ENCODE data around the gene KLHL17.
"Not testable (repeated sequence)": the region's sequence is repeated elsewhere in the genome, so short reads cannot be mapped to it uniquely, and the experiment has no call there.

KLHL17 gene

GRCh38 chr1:992362-992761, 32.0 kb downstream of the KLHL17 start:
- no peak overlapping the region for H3K9ac ChIP-seq (ENCODE audit: low read length)
- no peak overlapping the region for H2AFZ ChIP-seq (ENCODE audit: low read length)
- no peak overlapping the region for H3K4me2 ChIP-seq (ENCODE audit: low read depth, low read length)
- no peaks in the 10 kb centered on the region for H3K9me2 ChIP-seq (replicated peaks; ENCODE audit: insufficient read depth, low read length)
- peaks cover 90% of the 10 kb centered on the region for H3K27me3 ChIP-seq (replicated peaks; ENCODE audit: insufficient read depth, low read length)
- H3K4me3 ChIP-seq (ENCODE audit: low read length): no peak overlapping the region
- TF ChIP-seq EZH2 (optimal IDR thresholded peaks at IDR 0.05; ENCODE audit: low read depth, low read length): no peak
- TF ChIP-seq, protein P1, sequence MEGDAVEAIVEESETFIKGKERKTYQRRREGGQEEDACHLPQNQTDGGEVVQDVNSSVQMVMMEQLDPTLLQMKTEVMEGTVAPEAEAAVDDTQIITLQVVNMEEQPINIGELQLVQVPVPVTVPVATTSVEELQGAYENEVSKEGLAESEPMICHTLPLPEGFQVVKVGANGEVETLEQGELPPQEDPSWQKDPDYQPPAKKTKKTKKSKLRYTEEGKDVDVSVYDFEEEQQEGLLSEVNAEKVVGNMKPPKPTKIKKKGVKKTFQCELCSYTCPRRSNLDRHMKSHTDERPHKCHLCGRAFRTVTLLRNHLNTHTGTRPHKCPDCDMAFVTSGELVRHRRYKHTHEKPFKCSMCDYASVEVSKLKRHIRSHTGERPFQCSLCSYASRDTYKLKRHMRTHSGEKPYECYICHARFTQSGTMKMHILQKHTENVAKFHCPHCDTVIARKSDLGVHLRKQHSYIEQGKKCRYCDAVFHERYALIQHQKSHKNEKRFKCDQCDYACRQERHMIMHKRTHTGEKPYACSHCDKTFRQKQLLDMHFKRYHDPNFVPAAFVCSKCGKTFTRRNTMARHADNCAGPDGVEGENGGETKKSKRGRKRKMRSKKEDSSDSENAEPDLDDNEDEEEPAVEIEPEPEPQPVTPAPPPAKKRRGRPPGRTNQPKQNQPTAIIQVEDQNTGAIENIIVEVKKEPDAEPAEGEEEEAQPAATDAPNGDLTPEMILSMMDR (IDR thresholded peaks at IDR 0.05; ENCODE audit: low read length): no peak
- TF ChIP-seq EZH2phosphoT487 (IDR thresholded peaks at IDR 0.05; ENCODE audit: low read length): no peak
- H3K79me2 ChIP-seq (ENCODE audit: low read length): no peaks in the 10 kb centered on the region
- no peak overlapping the region for H3K27ac ChIP-seq (ENCODE audit: low read length)
- no peaks in the 10 kb centered on the region for H3K4me1 ChIP-seq (ENCODE audit: low read length)
- no peaks in the 10 kb centered on the region for H3K36me3 ChIP-seq (replicated peaks; ENCODE audit: insufficient read depth, low read length)
- H4K20me1 ChIP-seq (ENCODE audit: insufficient read depth, low read length): no peaks in the 10 kb centered on the region
- H3F3A ChIP-seq (ENCODE audit: insufficient read depth, low read length): no peaks in the 10 kb centered on the region
- H3K9me3 ChIP-seq (replicated peaks; ENCODE audit: insufficient read depth, low read length): no peaks in the 10 kb centered on the region
- no peak for DNase-seq

DNA sequence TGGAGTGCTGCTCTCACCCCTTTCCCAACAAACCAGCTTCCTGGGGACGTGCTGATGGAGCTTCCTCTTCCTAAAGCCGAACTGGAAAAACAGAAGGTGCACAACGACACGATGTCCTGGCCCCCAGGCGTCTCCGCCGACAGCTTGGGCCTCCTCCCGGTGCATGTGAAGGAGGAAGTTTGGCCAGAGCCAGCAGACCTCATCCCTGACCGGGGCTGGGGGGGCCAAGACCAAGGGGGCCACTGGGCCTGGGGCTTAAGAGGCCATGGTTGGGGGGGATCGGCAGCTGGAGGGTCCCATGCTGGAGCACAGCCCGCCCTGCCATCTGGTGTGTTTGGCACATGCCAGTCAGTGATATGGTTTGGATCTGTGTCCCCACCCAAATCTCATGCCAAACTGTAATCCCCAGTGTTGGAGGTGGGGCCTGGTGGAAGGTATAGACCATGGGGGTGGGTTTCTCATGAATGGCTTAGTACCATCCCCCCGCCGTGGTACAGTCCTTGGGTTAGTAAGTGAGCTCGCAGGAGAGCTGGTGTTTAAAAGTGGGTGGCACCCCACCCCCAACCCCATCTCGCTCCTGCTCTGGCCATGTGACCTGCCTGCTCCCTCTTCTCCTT, 33.1 kb downstream of the KLHL17 start:
- no peaks in the 10 kb centered on the region for H4K20me1 ChIP-seq (ENCODE audit: insufficient read depth, low read length)
- H3K36me3 ChIP-seq (replicated peaks; ENCODE audit: insufficient read depth, low read length): no peaks in the 10 kb centered on the region
- H3K4me3 ChIP-seq (ENCODE audit: low read length): no peak overlapping the region
- no peaks in the 10 kb centered on the region for H3K9me2 ChIP-seq (replicated peaks; ENCODE audit: insufficient read depth, low read length)
- TF ChIP-seq EZH2phosphoT487 (IDR thresholded peaks at IDR 0.05; ENCODE audit: low read length): no peak
- H3K9me3 ChIP-seq (replicated peaks; ENCODE audit: insufficient read depth, low read length): no peaks in the 10 kb centered on the region
- no peaks in the 10 kb centered on the region for H3F3A ChIP-seq (ENCODE audit: insufficient read depth, low read length)
- H3K4me2 ChIP-seq (ENCODE audit: low read depth, low read length): no peak overlapping the region
- peaks cover 90% of the 10 kb centered on the region for H3K27me3 ChIP-seq (replicated peaks; ENCODE audit: insufficient read depth, low read length)
- H2AFZ ChIP-seq (ENCODE audit: low read length): no peak overlapping the region
- H3K79me2 ChIP-seq (ENCODE audit: low read length): no peaks in the 10 kb centered on the region
- no peak overlapping the region for H3K27ac ChIP-seq (ENCODE audit: low read length)
- H3K4me1 ChIP-seq (ENCODE audit: low read length): no peaks in the 10 kb centered on the region
- no peak overlapping the region for H3K9ac ChIP-seq (ENCODE audit: low read length)
- no peak for DNase-seq

DNA sequence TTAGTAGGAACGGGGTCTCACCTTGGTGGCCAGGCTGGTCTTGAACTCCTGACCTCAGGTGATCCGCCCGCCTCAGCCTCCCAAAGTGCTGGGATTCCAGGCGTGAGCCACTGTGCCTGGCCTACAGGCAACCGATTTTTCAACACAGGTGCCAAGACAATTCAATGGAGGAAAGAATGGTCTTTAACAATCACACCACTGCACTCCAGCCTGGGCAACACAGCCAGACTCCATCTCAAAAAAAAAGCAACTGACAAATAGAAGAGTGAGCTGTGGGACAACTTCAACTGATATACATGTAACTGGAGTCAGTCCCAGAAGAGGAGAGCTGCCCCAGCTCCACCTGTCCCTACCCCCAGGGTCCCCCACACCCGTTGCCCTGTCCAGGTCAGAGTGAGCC, 34.2 kb downstream of the KLHL17 start:
- not testable (repeated sequence) for H4K20me1 ChIP-seq (ENCODE audit: insufficient read depth, low read length); H3K27ac ChIP-seq (ENCODE audit: low read length); H3K9ac ChIP-seq (ENCODE audit: low read length); H3K9me2 ChIP-seq (replicated peaks; ENCODE audit: insufficient read depth, low read length); H2AFZ ChIP-seq (ENCODE audit: low read length); H3K9me3 ChIP-seq (replicated peaks; ENCODE audit: insufficient read depth, low read length); H3F3A ChIP-seq (ENCODE audit: insufficient read depth, low read length); H3K79me2 ChIP-seq (ENCODE audit: low read length); H3K36me3 ChIP-seq (replicated peaks; ENCODE audit: insufficient read depth, low read length); H3K4me1 ChIP-seq (ENCODE audit: low read length); H3K4me2 ChIP-seq (ENCODE audit: low read depth, low read length); H3K4me3 ChIP-seq (ENCODE audit: low read length); DNase-seq
- peaks cover 86% of the 10 kb centered on the region for H3K27me3 ChIP-seq (replicated peaks; ENCODE audit: insufficient read depth, low read length)

DNA sequence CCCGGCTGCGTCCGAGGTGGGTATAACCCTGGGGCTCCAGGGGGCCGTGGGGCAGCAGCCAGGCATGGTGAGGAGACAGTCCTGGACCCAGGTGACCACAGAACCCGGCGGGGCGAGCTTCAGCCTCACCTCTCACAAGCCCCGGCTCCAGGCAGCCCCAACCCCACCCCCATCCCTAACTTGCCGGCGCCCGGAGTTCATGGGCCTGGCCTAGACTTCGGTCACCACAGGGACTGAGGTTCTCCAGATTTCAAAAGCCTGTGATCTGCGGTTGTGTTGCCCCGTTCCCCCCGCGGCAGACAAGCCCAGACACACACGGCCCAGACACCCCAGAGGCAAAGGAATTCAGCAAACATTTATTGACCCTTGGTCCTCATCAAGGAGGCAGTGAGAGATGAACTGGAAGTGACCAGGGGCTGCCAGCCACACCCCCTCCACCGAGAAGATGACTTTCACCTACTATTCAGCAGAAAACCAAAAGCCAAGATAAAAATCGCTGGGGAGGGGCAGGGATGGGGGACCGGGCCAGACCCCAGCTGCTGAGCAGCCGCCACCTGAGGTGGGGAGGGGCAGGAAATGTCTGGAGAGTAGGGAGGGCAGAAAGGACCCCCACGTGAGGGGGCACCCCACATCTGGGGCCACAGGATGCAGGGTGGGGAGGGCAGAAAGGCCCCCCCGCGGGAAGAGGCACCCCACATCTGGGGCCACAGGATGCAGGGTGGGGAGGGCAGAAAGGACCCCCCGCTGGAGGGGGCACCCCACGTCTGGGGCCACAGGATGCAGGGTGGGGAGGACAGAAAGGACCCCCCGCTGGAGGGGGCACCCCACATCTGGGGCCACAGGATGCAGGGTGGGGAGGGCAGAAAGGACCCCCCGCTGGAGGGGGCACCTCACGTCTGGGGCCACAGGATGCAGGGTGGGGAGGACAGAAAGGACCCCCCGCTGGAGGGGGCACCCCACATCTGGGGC, 35.6 kb downstream of the KLHL17 start:
- Histone ChIP-seq H3K9me2 (replicated peaks; ENCODE audit: insufficient read depth, low read length) (no peaks in the 10 kb centered on the region), H4K20me1 (ENCODE audit: insufficient read depth, low read length) (no peaks in the 10 kb centered on the region), H3K4me2 (ENCODE audit: low read depth, low read length) (no peak overlapping the region), H3K9ac (ENCODE audit: low read length) (no peak overlapping the region), H3K27me3 (replicated peaks; ENCODE audit: insufficient read depth, low read length) (peaks cover 81% of the 10 kb centered on the region), H3K79me2 (ENCODE audit: low read length) (no peaks in the 10 kb centered on the region), H3K4me1 (ENCODE audit: low read length) (no peaks in the 10 kb centered on the region), H3K27ac (ENCODE audit: low read length) (no peak overlapping the region), H2AFZ (ENCODE audit: low read length) (no peak overlapping the region), H3K9me3 (replicated peaks; ENCODE audit: insufficient read depth, low read length) (no peaks in the 10 kb centered on the region), H3K4me3 (ENCODE audit: low read length) (no peak overlapping the region), H3F3A (ENCODE audit: insufficient read depth, low read length) (no peaks in the 10 kb centered on the region), H3K36me3 (replicated peaks; ENCODE audit: insufficient read depth, low read length) (no peaks in the 10 kb centered on the region)
- no peak for DNase-seq
- TF ChIP-seq EZH2 (optimal IDR thresholded peaks at IDR 0.05; ENCODE audit: low read depth, low read length) (no peak), EZH2phosphoT487 (IDR thresholded peaks at IDR 0.05; ENCODE audit: low read length) (no peak)
- TF ChIP-seq, protein P1 (IDR thresholded peaks at IDR 0.05; ENCODE audit: low read length): no peak
